Measurements from ENCODE around the gene TGFBI.

The TGFBI gene

GRCh38 chr5:136046246-136046645, 17.5 kb downstream of the TGFBI start:
- no peak for DNase-seq (ENCODE audit: low read depth)

GRCh38 chr5:136047858-136048257, 19.1 kb downstream of the TGFBI start:
- DNase-seq (ENCODE audit: low read depth): no peak

- DNase-seq (ENCODE audit: low read depth): no peak
Observed at GRCh38 chr5:136048966-136049365, 20.2 kb downstream of the TGFBI start.

GRCh38 chr5:136051486-136052220, 22.9 kb downstream of the TGFBI start:
- DNase-seq (ENCODE audit: low read depth): no peak

- no peak for DNase-seq (ENCODE audit: low read depth)
Observed at GRCh38 chr5:136052692-136053335, 24.0 kb downstream of the TGFBI start.

- DNase-seq (ENCODE audit: low read depth): peak; percentile 97
Observed at GRCh38 chr5:136053336-136054141, 24.8 kb downstream of the TGFBI start.

GRCh38 chr5:136054142-136055019, 25.6 kb downstream of the TGFBI start:
- peak; percentile 48 for DNase-seq (ENCODE audit: low read depth)

GRCh38 chr5:136055612-136056309, 27.0 kb downstream of the TGFBI start:
- DNase-seq (ENCODE audit: low read depth): no peak

- DNase-seq (ENCODE audit: low read depth): no peak
Observed at GRCh38 chr5:136056336-136056735, 27.5 kb downstream of the TGFBI start.

- no peak for DNase-seq (ENCODE audit: low read depth)
Observed at GRCh38 chr5:136056771-136057335, 28.1 kb downstream of the TGFBI start.

- no peak for DNase-seq (ENCODE audit: low read depth)
Observed at GRCh38 chr5:136057401-136058038, 28.7 kb downstream of the TGFBI start.

GRCh38 chr5:136058039-136058971, 29.5 kb downstream of the TGFBI start:
- DNase-seq (ENCODE audit: low read depth): peak; percentile 92

GRCh38 chr5:136058972-136059354, 30.2 kb downstream of the TGFBI start:
- no peak for DNase-seq (ENCODE audit: low read depth)

GRCh38 chr5:136060963-136061362, 32.2 kb downstream of the TGFBI start:
- DNase-seq (ENCODE audit: low read depth): no peak

GRCh38 chr5:136061630-136062365, 33.0 kb downstream of the TGFBI start:
- DNase-seq (ENCODE audit: low read depth): no peak

- no peak for DNase-seq (ENCODE audit: low read depth)
Observed at GRCh38 chr5:136062366-136063274, 33.8 kb downstream of the TGFBI start.

- DNase-seq (ENCODE audit: low read depth): no peak
Observed at GRCh38 chr5:136063778-136064465, 35.1 kb downstream of the TGFBI start.

Data from stromal cell of bone marrow (primary cell).